Activated naive CD4-positive, alpha-beta T cell treated with anti-CD3 and anti-CD28 coated beads, Interleukin-2, amount 50 U/mL, for 72 hours (primary cell): ENCODE results near the gene TENM4. TPM values are rescaled to one million over a fixed set of nuclear protein-coding genes. Genes with fewer than 3 reads are reported as not detected.

ENCODE experiments used
- ATAC-seq, 2 donors: fragments of 150-1000 bp; cut with Tn5 transposase; 2 replicates each; pipeline ENCODE4 v1.10.0; 2021; ENCODE audit warnings: mild to moderate bottlenecking in 2 of 2, moderate library complexity in 2 of 2
- DNase-seq, 2 donors: peaks; one replicate each; pipeline ENCODE4 v3.0.0; 2021 to 2022; ENCODE audit warnings: low spot score in 2 of 2
- H3K27ac Mint-ChIP-seq, 2 donors: one replicate each; pipeline ENCODE4 v1.8.0; 2022; ENCODE audit warnings: mild to moderate bottlenecking in 2 of 2, mixed read lengths in 2 of 2
- H3K36me3 Mint-ChIP-seq, 2 donors: one replicate each; pipeline ENCODE4 v1.8.0; 2022; ENCODE audit warnings: mixed read lengths in 2 of 2
- H3K9me3 Mint-ChIP-seq, 2 donors: one replicate each; pipeline ENCODE4 v1.8.0; 2022; ENCODE audit warnings: mixed read lengths in 2 of 2
- total RNA-seq, 2 donors: library from RNA; stranded (reverse); gene quantifications; one replicate each; pipeline ENCODE4 v1.2.3, GENCODE V29; 2022

The TENM4 gene
- total RNA-seq, 2 donors from 2014 or later = not detected

DNA sequence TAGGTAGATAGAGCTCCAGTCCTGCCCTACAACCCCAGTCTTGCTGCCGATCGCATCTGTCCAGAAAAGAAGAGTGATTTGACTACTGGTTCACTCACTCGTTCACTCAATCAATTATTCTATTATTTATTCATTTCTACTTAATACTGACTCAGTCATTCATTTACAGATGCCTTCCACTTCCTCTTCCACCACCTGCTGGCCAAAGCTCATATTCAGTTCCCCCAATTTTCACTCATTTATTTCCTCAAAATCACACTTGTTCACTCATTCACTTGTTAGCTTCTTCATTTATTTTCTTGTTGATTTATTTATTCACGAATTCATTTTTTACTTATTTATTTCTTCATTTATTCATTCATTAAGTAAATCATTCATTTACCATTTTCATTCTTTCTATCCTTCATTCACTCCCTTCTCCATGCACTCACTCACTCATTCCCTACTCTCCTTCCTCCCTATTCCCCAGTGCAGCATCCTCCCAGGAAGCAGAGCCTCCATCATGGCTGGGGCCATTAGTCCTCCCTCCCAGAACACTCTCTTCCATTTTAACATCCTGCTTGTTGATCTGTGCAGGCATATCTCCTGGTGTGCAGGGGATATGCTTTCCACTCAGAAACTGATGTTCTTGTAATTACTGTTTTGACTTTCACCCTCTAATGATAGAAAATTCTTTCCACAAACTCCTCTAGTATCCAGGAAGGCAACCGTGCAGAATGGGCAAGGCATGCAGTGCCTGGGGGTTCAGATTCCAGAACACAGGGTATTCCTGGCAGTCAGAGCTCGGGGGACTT is 281.0 kb downstream of the TENM4 start:
- ATAC-seq (no peak), DNase-seq (no peak)
- no peak overlapping the region for H3K27ac Mint-ChIP-seq
- peaks cover 0 to 5% of the 10 kb centered on the region in 2 donors for H3K36me3 Mint-ChIP-seq
- H3K9me3 Mint-ChIP-seq = peaks cover 3 to 8% of the 10 kb centered on the region in 2 donors

DNA sequence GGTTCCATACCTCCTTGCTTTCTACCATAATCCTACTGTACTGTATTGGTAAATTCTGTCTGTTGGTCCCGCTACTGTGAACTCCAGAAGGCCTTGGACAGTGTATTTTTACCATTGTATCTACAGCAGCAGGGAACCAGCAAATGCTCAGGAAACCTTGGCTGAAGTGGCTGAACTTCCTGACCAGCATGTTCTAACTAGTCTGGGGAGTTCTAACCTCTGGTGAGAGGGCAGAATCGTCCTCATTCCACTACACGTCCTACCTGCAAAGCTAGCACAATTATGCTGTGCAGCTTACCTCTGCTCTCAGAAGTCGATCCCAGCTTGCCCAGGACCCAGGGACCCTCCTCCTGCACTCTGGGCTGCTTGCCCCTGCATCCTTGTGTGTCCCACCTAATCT is 283.1 kb downstream of the TENM4 start:
- Mint-ChIP-seq H3K27ac (no peak overlapping the region), H3K36me3 (peaks cover 0 to 5% of the 10 kb centered on the region in 2 donors), H3K9me3 (peaks cover 3 to 8% of the 10 kb centered on the region in 2 donors)
- DNase-seq (no peak), ATAC-seq (no peak)

DNA sequence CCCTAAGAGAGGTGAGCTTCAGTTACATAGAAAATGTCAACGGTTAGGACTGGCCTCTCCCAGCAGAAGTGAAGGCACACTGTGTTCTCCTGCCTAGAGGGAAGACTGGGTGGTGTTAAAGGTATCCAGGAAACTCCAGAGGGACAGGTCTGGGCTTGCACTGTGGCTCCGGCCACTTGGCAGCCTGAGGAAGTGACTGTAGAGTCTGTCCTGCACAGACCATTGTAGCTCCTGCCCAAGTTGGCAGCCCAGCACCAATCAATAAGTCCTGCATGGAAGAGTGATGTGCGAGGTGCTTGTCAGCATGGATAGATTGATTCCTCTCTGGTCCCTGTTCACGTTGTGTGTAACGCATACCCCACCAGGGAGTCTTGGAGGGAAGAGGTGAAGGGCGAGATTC is 284.8 kb downstream of the TENM4 start:
- DNase-seq = no peak
- H3K27ac Mint-ChIP-seq = no peak overlapping the region
- peaks cover 0 to 5% of the 10 kb centered on the region in 2 donors for H3K36me3 Mint-ChIP-seq
- H3K9me3 Mint-ChIP-seq = peaks cover 3 to 8% of the 10 kb centered on the region in 2 donors
- ATAC-seq = no peak

DNA sequence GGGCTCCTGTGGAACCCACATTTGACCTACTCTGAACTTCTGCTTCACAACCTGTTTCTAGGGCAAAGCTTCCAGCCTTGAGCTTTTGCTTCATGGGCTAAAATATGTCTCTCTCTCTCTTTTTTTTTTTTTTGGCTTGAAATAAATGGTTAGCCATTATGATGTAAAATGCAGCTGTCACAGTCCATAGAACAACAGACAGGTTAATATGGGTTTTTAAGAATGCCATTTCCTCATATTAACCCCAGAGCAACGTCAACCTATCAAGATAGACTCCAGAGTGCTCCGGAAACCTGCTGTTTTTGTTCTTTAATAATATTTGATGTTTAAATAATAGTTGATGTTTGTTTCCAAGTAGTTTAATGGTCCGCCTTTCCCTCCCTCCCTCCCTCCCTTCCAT is 285.6 kb downstream of the TENM4 start:
- DNase-seq (no peak), ATAC-seq (no peak)
- peaks cover 3 to 8% of the 10 kb centered on the region in 2 donors for H3K9me3 Mint-ChIP-seq
- H3K36me3 Mint-ChIP-seq = peaks cover 0 to 4% of the 10 kb centered on the region in 2 donors
- no peak overlapping the region for H3K27ac Mint-ChIP-seq

DNA sequence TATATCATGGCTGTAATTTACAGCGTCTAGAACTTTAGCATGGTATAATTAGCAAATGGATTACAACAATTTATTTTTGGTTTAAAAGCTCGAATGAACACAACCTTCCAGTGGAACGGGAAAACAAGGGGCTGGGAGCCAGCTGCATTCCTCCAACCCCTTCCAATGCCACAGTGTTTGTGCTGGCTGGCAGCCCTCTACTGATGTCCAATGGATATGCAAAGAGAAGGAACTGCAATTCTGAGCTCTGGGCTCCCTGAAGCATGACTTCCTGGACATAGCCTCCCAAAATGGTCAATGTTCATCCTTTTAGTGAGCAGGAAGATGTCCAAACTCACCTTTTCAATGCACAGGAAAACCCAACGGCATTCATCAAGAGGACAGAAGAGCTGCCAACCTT is 288.3 kb downstream of the TENM4 start:
- DNase-seq (no peak), ATAC-seq (no peak)
- Mint-ChIP-seq H3K27ac (no peak overlapping the region), H3K9me3 (no peaks in the 10 kb centered on the region), H3K36me3 (no peaks in the 10 kb centered on the region)

DNA sequence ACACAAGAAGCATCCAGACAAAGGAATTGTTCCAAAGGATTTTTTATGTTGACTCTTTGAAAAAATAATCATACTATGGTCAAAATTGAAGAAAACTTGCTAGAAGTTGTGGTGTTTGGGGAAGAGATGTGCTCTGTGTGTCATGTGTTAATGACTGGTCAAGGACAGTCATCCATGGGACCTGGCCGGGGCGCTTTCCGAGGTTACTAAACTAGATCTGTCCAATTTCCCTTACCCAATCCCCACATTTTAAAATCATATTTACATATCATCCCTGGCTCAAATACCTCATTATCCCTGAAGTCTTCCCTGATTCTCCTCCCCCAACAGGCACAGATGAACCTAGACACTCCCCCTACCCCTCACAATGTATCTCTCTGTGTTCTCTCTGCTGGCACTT is 289.4 kb downstream of the TENM4 start:
- no peak overlapping the region for H3K27ac Mint-ChIP-seq
- DNase-seq (no peak), ATAC-seq (no peak)
- H3K9me3 Mint-ChIP-seq = no peaks in the 10 kb centered on the region
- H3K36me3 Mint-ChIP-seq = no peaks in the 10 kb centered on the region

DNA sequence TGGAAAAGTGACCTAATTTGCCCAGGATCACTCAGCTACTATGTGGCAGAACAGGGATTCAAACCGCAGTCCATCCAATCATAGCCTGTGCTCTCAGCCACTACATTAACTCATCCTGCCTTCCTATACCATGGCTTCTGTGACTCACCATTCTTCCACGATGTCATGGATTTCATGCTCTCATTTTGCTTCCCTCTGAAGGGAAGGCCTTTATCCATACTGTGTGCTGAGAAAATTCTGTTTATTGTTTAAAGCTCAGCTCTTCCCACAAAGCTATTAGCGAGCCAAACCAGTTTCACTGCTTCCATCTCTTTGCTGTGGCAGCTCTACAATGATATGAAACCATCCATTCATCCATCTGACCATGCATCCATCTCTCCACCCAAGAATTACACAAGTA is 289.9 kb downstream of the TENM4 start:
- Mint-ChIP-seq H3K27ac (no peak overlapping the region), H3K36me3 (no peaks in the 10 kb centered on the region)
- ATAC-seq = no peak

DNA sequence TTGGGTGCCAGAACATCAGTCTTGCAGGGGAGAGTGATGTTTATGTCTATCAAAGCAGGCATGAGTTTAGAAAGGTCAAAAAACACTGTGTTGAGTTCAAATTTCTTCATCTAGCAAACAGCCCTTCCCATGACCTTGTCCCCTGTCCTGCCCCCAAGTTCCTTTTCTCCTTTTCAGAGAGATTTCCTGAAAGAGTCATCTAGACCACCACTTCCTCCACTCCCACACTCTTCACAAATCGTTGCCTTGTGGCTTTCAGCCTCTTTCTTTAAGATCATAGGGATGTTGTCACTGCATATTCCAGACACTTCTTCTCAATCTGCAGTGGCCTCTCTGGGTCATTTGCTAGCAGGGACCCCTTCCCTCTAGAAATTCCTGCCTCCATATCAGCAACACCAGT is 290.5 kb downstream of the TENM4 start:
- ATAC-seq (no peak), DNase-seq (no peak)
- Mint-ChIP-seq H3K36me3 (no peaks in the 10 kb centered on the region), H3K9me3 (no peaks in the 10 kb centered on the region), H3K27ac (no peak overlapping the region)

More for the DNA sequence above, 289.9 kb downstream of the TENM4 start:
- no peak for DNase-seq
- H3K9me3 Mint-ChIP-seq = no peaks in the 10 kb centered on the region

DNA sequence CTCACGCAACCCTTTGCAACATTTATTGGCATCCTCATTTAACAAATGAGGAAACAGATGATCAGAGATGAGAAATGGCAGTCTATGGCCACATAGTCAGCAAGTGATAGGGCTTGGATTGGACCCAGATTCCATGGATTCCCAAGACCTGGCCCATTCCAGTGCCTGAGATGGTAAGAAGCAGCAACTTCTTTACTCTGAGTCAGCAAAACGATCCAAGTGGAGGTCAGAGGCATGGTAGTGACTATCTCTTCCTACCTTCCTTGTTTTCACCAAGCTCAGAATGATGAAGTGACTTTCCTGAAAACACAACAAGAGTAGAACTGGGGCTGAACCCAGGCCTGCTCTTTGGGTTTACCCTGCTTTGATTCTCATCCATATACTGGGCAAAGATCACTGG is 293.1 kb downstream of the TENM4 start:
- ATAC-seq (no peak), DNase-seq (no peak)
- Mint-ChIP-seq H3K9me3 (peaks cover 0 to under 1% of the 10 kb centered on the region in 2 donors), H3K36me3 (no peaks in the 10 kb centered on the region), H3K27ac (no peak overlapping the region)

DNA sequence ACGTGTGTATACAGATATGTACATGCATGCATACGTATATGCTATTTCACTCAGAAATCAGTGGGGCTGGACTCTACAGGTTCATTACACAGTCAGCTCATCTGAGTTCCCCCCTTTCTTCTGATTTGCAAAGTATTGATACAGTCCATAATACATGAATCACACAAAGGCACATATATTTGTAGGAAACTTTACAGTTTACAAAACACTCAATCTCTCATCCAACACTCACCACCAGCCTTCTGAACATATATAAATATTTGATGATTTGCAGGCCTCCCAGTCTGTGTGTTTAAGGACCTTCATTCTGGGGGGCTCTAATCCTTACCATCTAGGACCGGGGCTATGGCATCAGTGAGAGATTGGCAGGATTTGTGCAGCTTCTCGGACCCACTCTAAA is 293.8 kb downstream of the TENM4 start:
- DNase-seq = no peak
- no peaks in the 10 kb centered on the region for H3K36me3 Mint-ChIP-seq
- peaks cover 0 to 5% of the 10 kb centered on the region in 2 donors for H3K9me3 Mint-ChIP-seq
- no peak for ATAC-seq
- no peak overlapping the region for H3K27ac Mint-ChIP-seq

DNA sequence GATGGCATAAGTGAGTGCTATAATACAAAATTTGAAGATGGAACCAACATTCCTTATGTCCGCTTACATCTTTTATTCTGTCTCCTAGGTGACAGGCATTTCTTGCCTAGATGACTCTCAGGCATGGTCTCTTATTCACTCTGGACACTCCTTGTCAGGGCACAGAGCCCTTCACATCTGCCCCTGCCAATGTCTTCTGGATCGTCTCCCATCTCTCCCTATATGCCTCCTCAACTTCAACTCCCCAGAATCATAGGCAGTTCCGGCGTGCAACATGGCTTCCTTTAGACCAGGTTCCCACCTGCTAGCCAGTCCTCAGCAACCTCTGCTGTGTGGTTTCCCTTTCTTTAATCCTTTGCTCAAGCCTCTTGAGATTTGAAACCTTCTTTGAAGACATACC is 300.9 kb downstream of the TENM4 start:
- DNase-seq (no peak), ATAC-seq (peak; percentile 61 to 77)
- peak overlapping the region in 1 of 2 donors; percentile 16 for H3K27ac Mint-ChIP-seq
- H3K36me3 Mint-ChIP-seq = no peaks in the 10 kb centered on the region
- H3K9me3 Mint-ChIP-seq = peaks cover 0 to 5% of the 10 kb centered on the region in 2 donors

DNA sequence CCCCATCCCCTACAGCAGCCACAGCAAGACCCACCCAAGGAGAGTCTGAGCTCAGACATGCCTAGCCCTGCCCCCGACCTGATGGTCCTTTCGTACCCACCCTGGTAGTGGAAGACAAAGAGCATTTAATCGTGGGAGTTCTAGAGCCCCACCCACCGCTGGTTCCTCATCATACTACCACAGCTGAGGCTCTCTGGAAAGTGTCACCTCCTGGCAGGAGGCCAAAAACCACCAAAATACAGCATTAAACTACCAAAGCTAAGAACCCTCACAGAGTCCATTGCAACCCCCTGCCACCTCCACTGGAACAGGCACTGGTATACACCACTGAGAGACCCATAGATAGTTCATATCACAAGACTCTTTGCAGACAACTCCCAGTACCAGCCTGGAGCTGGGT is 311.1 kb downstream of the TENM4 start:
- H3K27ac Mint-ChIP-seq = no peak overlapping the region
- DNase-seq (no peak), ATAC-seq (no peak)
- peaks cover 11 to 24% of the 10 kb centered on the region in 2 donors for H3K36me3 Mint-ChIP-seq
- H3K9me3 Mint-ChIP-seq = peaks cover 3 to 27% of the 10 kb centered on the region in 2 donors

DNA sequence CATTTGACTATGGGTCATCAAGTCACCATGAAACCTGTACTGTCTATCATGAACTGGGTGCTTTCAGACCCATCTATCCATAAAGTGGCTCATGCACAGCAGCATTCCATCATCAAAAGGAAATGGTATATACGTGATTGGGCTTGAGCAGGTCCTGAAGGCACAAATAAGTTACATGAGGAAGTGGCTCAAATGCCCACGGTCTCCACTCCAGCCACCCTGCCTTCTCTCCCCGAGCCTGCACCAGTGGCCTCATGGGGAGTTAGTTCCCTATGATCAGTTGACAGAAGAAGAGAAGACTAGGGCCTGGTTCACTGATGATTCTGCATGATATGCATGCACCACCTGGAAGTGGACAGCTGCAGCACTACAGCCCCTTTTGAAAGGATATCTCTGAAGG is 312.5 kb downstream of the TENM4 start:
- Mint-ChIP-seq H3K36me3 (peaks cover 11 to 24% of the 10 kb centered on the region in 2 donors), H3K9me3 (peaks cover 3 to 27% of the 10 kb centered on the region in 2 donors), H3K27ac (no peak overlapping the region)
- ATAC-seq (no peak), DNase-seq (no peak)

DNA sequence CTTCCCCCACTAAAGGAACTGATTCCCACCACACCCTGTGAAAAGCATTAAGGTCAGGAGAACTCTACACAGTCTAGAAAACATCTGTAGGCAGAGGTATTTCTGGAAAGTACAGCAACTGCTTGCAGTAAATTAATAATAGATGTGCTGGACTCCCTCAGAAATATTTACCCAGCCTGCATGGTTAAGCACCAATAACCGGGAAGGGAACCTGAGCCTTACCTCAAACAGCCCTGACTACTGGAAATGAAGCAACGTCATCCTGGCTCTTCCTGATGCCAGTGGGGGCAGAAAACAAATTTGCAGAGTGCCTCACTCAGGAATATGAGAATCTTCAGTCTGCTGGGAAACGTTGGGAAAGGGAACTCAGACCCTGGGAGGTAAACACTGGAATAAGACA is 318.1 kb downstream of the TENM4 start:
- no peak overlapping the region for H3K27ac Mint-ChIP-seq
- peaks cover 5 to 11% of the 10 kb centered on the region in 2 donors for H3K36me3 Mint-ChIP-seq
- DNase-seq (no peak), ATAC-seq (no peak)
- peaks cover under 1 to 11% of the 10 kb centered on the region in 2 donors for H3K9me3 Mint-ChIP-seq

DNA sequence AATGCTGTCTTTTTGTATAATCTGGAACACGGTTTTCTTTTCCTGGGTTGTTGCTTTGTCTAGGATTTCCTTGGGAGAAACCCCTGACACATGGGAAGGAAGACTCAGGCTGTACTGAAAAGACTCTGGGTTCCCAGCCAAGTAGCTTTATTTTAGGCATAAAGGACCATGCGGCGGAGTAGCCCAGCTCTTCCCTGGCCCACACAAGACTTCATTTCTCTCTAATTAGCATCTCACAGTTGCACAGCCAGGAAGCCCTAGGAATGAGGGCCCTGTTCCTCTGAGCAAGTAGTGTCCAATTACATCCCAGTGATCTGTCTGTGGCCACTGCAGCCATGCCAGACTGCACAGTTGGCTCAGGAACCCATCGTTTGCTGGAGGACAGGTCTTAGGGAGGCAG is 319.5 kb downstream of the TENM4 start:
- ATAC-seq (no peak), DNase-seq (no peak)
- H3K36me3 Mint-ChIP-seq = peaks cover 0 to 7% of the 10 kb centered on the region in 2 donors
- peaks cover 4 to 10% of the 10 kb centered on the region in 2 donors for H3K9me3 Mint-ChIP-seq
- H3K27ac Mint-ChIP-seq = no peak overlapping the region

DNA sequence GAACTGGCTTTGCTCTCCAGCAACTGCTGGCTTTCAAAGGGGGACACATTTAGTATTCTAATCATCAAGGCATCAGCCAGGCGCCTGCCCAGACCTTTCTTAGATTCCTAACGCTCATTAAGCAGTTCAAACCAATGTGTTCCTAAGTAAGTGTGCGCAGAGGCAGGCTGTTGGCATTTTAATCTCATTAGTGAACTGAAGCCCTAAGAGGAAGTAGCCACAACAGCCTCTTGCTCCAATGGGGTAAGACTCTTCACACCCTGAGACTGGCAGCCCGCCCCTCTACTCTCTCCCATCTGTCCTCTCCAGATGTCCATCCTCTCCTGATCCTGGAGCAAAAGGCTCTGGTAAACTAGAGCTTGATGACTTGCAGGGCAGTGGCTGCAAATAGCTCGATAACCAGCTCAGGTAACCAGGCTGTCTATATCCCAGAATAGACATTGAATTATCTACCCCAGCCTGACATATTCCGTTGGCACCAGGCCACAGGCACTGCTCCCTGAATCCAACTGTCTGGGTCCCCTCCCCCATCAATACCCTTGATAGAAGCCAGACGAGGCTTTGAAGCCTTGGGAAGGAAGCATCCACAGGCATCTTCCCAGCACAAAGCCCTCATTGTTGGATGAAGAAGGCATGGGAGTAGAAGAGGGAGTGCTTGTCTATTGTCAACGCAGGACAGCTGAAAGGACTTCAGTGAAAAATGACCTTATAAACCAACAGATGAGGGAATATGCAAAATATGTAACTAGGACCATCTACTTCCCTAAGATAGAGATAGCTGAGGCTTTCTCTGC is 321.1 kb downstream of the TENM4 start:
- H3K9me3 Mint-ChIP-seq = peaks cover 4% of the 10 kb centered on the region in 2 donors
- no peaks in the 10 kb centered on the region for H3K36me3 Mint-ChIP-seq
- ATAC-seq (no peak), DNase-seq (no peak)
- no peak overlapping the region for H3K27ac Mint-ChIP-seq

DNA sequence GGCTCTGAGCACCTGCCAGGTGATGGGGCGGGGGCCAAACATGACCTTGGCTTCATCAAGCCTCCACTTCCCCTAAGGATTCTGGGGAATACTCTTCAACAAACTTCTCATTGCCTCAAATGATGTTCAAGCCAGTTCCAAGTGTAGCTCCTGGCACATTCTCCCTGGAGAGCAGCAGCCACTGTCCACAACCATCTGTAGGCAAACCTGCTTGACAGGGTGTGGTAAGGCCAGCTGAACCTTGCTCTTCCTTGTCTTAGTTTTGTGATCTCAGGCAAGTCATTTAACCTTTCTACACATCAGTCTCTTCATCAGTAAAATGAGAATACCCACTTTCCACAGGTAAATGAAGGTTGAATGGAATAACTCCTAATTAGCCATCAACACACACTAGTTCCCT is 323.3 kb downstream of the TENM4 start:
- H3K27ac Mint-ChIP-seq = no peak overlapping the region
- ATAC-seq (no peak), DNase-seq (no peak)
- H3K9me3 Mint-ChIP-seq = peaks cover 4 to 10% of the 10 kb centered on the region in 2 donors
- no peaks in the 10 kb centered on the region for H3K36me3 Mint-ChIP-seq
